Fibroblast of skin of left biceps (primary cell): ENCODE measurements around the gene THSD1.

Experiments used
- DNase-seq, 2 experiments: peaks; one replicate each; pipeline ENCODE4 v3.0.0-alpha.2; 2013; ENCODE audit warnings: low read depth in 2 of 2

The THSD1 gene, protein sequence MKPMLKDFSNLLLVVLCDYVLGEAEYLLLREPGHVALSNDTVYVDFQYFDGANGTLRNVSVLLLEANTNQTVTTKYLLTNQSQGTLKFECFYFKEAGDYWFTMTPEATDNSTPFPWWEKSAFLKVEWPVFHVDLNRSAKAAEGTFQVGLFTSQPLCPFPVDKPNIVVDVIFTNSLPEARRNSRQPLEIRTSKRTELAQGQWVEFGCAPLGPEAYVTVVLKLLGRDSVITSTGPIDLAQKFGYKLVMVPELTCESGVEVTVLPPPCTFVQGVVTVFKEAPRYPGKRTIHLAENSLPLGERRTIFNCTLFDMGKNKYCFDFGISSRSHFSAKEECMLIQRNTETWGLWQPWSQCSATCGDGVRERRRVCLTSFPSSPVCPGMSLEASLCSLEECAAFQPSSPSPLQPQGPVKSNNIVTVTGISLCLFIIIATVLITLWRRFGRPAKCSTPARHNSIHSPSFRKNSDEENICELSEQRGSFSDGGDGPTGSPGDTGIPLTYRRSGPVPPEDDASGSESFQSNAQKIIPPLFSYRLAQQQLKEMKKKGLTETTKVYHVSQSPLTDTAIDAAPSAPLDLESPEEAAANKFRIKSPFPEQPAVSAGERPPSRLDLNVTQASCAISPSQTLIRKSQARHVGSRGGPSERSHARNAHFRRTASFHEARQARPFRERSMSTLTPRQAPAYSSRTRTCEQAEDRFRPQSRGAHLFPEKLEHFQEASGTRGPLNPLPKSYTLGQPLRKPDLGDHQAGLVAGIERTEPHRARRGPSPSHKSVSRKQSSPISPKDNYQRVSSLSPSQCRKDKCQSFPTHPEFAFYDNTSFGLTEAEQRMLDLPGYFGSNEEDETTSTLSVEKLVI

DNA sequence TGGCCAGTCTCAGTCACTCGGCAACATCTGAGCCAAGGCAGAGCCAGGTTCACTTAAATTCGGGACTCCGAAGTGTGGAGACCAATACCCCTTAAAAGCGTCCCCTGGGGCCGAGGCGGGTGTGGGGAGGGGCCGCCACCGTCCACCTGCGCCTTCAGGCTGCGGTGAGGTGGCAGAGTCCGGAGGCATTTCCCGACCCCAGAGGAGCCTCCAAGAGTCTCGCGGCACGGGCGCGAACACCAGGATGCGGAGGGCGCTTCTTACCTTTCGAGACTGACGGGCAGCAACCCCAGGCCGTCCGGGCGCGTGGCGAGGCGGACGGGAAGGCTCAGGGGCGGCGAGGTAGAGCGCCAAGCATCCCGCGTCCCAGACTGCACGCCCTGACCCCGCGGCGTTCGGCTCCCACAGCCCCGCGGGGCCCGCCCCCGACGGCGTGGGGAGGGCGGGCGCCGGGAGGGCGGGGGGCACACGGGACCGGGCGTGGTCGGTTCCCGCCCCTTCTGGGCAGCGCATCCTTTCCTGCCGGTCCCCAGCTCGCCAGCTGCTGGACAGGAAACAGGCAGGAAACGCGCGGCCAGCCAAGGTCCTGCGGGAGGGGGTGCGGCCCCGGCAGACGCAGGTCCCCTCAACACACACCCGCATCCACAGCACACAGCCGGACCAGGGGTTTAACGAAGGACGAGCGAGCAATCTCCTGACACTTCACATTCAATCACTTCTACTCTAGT lies at the start of gene THSD1:
THSD1 (minus strand) TSS at position 406 of the 728 bp plus-strand sequence. CDS start 3,572 bp downstream, outside the sequence.
- no peak for DNase-seq

DNA sequence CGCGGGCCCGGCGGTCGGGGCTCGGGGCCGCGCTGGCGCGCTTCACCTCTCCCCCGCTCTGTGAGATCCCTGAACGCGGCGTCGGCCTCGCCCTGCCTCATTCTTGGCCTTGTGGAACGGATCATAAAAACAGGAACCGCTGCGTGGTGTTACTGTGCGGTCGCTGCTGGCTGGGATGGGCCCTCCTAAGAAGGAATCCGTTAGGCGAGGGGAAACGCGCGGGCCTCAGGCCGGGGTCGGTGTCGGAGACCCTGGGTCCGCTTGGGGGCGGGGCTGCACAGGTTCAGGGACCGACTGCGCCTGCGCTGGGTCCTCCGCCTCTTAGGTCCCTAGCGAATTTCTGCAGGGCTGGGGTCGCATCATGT lies 49.7 kb upstream of the THSD1 start:
- peak in 1 of 2 experiments; percentile 11 for DNase-seq

- DNase-seq: peak; percentile 65 to 74
Measured at GRCh38 chr13:52454820-52455676, 49.1 kb upstream of the THSD1 start, which contains the start of gene CKAP2. Gene CKAP2 (plus strand): TSS chr13:52455478. CDS start chr13:52455557, 79 bp downstream.

DNA sequence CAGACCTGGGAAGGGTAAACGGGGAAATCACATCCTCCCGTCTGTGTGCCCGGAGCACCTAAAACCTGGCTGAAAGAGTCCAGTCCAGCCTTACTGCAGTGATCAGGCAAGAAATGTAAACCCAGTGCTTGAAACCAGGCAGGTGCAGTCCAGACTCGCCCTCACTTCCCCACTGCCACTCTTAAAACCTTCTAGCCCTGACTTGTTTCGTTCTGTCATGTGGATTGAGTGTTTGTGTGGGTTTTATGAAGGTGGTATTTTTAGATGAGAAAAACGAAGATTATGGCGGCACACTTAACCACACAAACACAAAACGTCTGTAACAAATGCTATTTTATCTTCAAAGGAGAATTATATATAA lies 48.5 kb upstream of the THSD1 start:
- no peak for DNase-seq

DNA sequence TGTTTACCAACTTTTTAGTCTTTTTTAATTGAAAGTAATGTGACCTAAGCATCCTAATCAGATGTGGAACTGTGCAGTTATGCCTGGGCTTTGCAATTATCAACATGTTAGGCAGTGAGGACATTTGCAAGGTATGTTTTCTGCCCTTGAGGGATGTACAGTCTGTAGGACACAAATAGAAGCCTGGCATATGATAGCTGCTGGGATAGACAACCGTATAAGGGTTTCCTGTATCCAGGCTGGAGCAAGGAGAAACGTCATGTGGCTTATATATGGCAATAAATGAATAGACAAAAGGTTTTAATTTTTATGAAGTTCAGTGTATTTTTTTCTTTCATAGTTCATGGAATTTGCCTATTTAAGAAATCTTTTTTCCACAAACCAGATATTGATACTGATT lies 46.5 kb upstream of the THSD1 start:
- no peak for DNase-seq

DNA sequence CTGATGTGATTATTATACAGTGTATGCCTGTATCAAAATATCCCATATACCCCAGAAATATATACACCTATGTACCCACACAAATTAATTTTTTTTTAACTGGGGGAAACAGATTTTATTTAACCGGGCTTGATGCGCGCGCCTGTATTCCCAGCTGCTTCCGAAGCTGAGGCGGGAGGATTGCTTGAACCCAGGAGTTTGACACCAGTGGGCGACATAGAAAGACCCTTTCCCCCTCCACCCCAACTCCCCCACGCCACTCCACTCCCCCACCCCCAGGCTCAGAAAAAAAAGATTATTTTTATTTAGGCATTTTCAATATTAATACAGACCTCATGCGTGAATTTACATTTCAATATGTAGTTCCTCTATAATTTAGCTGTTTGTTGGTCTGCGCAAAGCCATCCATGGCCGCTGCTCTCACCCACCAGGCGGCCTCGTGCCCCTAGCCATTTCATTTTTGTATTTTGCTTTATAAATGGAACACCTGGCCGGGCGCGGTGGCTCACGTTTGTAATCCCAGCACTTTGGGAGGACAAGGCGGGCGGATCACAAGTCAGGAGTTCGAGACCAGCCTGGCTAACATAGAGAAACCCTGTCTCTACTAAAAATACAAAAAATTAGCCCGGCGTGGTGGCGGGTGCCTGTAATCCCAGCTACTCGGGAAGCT lies 45.3 kb upstream of the THSD1 start:
- DNase-seq: no peak

GRCh38 chr13:52450793-52451116 lies 44.8 kb upstream of the THSD1 start:
- DNase-seq: no peak

DNA sequence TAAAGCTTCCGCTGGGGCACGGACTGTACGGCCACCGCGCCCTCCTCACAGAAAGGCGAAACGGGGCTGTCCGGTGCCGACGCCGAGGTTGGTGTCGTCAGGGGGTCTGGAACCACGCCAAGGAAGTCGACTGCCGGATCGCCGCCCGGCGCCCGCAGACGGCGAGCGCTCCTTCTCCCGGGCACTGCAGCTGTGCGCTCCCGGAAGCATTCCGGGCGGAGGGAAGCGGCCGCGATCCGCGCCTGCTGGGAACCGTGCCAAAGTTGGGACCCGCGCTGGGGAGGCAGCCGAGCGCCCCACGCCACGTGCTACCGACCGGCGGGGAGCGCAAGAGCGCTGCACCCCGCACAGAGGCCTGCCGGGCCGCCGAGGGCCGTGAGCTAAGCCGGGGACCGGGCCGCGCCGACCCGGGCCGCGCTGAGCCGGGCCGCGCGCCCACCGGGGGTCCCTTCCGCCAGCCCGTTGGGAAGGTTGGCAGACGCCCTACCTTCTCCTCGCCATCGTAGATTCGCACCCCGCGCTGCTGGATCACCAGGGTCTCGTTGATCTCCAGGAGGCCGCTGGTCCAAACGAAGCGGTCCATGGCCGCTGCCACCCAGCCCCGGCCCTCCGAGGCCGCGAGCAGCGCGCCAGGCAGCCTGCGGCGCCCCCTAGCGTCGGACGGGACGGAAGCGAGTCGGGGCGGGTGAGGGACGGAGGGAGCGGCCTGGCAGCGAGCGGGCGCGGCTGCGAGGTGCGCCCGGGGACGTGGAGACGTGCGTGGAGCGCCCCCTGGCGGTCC lies 44.2 kb upstream of the THSD1 start, which contains the start of gene VPS36:
VPS36 (minus strand) TSS at position 623 of the 781 bp plus-strand sequence; CDS start at position 583, 40 bp downstream.
- peak; percentile 78 to 87 for DNase-seq

- DNase-seq: no peak
Measured at GRCh38 chr13:52449331-52450011, 43.5 kb upstream of the THSD1 start.

DNA sequence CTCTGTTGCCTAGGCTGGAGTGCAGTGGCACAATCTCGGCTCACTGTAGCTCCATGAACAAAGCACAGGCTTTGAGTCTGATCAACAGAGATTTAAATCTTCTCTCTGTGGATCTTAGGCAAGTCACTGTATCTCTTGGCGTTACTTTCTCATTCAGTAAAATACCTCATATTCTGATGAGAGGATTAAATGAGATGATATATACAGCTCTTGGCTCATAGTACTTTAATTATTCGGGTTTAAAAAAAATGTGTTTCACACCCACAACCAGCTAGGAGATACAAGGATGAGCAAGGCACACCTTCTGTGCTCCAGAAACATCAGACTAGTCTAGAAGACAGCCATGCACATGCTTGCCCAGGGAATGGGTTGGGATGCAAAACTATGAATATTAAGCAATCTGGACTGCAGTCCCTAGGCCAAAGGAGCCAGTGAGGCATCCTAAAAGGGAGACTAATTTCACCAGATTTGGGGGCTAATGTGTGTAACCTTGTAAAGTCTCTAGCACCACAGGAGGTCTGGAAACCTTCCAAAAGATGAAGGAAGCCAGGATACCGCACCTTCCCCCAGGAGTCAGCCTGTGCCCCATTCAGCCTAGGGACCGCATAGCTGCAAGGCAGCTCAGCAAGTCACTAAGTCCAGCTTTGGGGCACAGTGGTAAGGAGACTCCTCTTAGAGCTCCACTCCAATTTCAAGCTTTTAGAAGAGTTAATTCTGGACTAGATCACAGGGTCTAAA lies 42.0 kb upstream of the THSD1 start:
- no peak for DNase-seq

DNA sequence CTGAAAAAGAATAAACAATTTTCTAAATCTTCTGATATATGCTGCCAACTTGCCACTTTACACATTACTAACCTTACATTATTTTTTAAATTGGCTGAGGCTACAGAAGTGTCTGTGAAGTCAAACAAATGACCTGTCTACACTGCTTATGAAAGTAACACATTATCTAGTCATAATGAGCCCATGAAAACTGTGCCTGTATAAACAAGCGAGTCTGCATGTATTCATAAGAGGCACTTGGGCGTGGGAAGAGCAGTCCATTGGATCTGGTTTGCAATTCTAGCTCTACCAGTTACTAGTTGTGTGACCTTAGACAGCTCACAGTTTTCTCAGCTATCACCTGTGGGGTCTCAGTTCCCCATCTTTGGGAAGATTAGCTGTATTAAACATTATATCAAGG lies 41.4 kb upstream of the THSD1 start:
- no peak for DNase-seq

- no peak for DNase-seq
Measured at GRCh38 chr13:52446265-52446664, 40.3 kb upstream of the THSD1 start.

GRCh38 chr13:52432456-52432855 lies 26.5 kb upstream of the THSD1 start:
- no peak for DNase-seq

GRCh38 chr13:52428295-52428694 lies 22.3 kb upstream of the THSD1 start:
- no peak for DNase-seq

DNA sequence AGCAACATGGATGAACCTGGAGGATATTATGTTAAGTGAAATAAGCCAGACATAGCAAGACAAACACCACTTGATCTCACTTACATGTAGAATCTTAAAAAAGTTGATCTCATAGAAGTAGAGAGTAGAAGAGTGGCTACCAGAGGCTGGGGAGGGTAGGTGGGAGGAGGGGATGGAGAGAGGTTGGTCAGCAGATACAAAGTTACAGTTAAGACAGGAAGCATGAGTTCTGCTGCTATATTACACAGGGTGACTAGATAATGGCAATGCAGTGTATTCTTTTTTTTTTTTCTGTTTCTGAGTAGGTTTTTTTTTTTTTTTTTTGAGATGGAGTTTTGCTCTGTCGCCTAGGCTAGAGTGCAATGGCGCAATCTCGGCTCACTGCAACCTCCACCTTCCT lies 15.2 kb upstream of the THSD1 start:
- DNase-seq: no peak

GRCh38 chr13:52419080-52419479 lies 13.1 kb upstream of the THSD1 start:
- DNase-seq: no peak

DNA sequence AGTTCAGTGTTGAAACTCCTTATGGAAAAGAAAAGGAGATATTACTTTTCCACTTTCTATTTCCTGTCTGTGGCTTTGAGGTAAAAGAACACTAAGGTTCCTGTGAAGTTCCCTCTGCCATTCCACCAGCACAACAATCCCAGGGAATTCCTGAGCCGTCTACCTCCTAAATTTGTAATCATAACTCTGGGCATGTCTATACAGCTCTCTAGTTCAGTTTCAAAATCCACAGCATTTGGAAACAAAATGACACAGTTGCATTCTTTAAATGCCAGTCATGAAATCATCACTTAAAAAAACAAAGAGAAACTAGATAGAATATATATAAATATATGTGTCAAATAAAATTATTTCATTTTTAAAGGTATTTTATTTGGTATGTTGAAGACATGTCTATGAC lies 9.0 kb upstream of the THSD1 start:
- peak; percentile 13 to 16 for DNase-seq

DNA sequence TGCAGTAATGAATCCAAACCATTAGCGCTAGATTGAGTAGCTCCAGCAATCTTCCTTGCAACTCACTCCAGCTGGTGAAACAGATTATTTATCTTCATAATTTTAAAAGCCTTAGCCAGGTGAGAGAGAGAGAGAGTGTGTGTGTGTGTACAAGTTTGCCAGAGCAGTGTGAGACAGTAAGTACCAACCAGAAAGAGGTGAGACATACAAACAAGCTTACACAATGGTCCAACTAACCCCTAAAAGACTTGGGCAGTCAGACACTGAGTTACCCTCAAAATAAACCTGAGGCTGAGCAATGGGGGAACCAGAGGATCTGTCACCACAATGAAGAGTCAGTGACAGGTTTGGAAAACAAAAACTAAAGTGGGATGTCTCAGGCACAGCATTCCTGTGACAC lies 8.1 kb upstream of the THSD1 start:
- DNase-seq: no peak

- no peak for DNase-seq
Measured at GRCh38 chr13:52412128-52412527, 6.2 kb upstream of the THSD1 start.
